GM21723 (cell line): ENCODE results near the gene RPTN.
A peak's percentile ranks its signal among the peaks of the same experiment; 100 is the strongest.

Experiments used
- ATAC-seq: cut with Tn5 transposase; IDR thresholded peaks from one replicate; pipeline ENCODE4 v1.9.1; 2021; ENCODE audit warnings: mild to moderate bottlenecking, moderate library complexity; ENCODE audit not compliant: unreplicated experiment

Gene RPTN, protein sequence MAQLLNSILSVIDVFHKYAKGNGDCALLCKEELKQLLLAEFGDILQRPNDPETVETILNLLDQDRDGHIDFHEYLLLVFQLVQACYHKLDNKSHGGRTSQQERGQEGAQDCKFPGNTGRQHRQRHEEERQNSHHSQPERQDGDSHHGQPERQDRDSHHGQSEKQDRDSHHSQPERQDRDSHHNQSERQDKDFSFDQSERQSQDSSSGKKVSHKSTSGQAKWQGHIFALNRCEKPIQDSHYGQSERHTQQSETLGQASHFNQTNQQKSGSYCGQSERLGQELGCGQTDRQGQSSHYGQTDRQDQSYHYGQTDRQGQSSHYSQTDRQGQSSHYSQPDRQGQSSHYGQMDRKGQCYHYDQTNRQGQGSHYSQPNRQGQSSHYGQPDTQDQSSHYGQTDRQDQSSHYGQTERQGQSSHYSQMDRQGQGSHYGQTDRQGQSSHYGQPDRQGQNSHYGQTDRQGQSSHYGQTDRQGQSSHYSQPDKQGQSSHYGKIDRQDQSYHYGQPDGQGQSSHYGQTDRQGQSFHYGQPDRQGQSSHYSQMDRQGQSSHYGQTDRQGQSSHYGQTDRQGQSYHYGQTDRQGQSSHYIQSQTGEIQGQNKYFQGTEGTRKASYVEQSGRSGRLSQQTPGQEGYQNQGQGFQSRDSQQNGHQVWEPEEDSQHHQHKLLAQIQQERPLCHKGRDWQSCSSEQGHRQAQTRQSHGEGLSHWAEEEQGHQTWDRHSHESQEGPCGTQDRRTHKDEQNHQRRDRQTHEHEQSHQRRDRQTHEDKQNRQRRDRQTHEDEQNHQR

DNA sequence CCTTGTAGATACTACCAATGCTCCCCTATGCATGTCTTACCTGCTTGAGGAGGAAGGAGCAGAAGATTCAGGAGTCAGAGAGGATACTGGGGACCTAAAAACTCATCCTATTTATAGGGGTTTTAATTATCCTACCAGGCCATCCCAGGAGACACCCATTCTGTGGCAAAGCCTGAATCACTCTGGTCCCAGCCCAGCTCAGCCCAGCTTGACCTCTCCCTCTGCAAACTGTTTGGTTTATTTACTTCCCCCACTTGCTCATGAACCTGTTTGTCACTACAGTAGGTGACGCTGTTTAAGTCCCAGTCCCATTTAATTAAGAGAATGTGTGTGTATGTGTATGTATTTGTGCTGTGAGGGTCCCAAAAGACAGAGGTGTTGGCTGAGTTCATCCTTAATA lies at the start of gene RPTN:
TSS of gene RPTN (minus strand) at position 85 of the 400 bp plus-strand sequence. CDS start 1,339 bp downstream, outside the sequence.
- ATAC-seq = no peak

DNA sequence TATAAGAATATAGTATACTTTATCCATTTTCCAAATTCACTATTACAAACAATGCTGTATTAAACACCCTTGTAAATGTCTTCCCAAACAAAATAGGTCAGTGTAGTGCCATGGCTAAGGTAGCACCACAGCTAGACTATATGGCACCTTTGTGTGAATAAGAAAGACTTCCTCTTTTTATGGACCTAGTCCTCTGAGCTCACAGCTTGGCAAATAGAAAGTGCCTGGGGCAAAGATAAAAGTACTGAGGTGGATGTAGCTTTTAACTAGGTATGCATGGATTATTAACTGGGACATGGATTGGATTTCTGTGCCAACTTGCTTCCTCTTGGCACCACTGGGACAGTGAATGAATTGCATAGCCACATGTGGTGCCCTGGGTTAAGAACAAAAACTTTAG lies 40.0 kb upstream of the RPTN start:
- no peak for ATAC-seq

DNA sequence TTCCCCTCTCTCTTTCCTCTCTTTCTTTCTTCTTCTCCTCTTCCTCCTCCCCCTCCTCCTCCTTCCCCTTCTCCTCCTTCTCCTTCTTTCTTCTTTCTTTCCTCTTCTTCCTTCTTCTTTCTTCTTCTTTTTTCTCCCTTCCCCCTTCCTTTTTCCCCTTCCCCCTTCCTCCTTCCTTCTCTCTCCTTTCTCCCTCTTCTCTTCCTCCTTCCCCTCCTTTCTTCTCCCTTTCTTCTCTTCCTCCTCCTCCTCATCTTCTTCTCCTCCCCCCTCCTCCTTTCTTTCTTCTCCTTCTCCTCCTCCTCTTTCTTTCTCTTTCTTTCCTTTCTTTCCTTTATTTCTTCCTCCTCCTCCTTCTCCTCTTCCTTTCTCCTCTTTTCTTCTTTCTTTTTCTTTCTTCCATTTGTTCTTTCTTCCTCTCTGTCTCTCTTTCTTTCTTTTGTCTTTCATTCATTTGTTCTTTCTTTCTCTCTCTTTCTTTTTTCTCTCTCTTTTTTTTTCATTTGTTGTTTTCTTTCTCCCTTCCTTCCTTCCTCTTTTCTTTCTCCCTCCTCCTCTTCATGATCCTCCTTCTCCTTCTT lies 38.4 kb upstream of the RPTN start:
- no peak for ATAC-seq

DNA sequence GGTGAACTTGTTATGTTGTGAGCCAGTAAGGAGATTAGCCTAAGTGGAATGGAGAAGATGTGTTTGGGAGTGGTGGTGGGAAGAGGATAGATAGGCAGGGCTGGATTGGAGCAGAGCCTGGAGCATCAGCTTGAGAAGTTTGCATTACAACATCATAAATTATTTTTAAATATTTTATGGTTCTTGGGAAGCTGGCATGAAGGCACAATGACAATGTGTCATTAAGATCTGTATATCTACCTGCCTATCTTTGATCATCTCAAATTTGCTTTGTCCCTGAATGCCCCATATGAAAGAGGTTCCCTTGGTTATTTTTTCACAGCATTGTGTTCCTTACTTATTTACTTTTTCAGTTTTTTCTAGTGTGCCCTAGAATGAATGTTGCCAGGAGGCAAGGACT lies 32.7 kb upstream of the RPTN start:
- ATAC-seq = no peak

DNA sequence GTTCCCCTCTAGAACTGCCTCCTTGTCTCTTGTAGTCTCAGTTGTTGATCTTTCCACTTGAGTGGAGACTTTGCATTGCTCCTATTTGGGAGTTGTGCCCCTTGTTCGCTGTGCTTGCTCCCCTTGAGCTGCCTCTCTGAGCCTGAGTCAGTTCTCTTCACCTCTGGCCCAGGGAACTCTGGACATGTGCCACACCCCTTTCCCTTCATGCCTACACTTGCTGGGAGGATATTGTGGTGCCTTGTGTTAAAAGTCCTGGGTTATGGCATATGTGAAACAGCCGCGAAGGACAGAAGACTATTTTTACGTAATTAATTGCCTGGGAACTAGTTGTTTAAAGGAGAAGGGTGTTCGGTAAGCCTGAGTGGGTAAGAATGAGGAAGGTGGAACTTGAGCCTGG lies 32.2 kb upstream of the RPTN start:
- no peak for ATAC-seq

DNA sequence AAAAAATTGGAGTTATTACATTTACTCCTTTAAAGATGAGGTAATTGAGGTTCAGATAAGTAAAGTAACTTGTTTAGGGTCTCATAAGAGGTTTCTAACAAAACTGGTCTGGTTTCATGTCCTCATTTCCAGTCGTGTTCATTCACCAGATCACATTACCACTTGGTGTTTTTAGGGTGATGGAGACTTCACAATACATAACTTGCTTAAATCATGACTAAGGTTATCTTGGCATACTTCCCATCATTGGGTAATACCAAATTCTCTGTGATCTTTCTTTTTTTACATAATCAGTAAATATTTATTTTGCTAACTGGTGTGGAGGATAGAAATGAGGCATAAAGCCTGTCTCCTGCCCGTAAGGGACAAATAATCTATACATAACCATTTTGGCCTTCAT lies 31.6 kb upstream of the RPTN start:
- ATAC-seq = no peak

DNA sequence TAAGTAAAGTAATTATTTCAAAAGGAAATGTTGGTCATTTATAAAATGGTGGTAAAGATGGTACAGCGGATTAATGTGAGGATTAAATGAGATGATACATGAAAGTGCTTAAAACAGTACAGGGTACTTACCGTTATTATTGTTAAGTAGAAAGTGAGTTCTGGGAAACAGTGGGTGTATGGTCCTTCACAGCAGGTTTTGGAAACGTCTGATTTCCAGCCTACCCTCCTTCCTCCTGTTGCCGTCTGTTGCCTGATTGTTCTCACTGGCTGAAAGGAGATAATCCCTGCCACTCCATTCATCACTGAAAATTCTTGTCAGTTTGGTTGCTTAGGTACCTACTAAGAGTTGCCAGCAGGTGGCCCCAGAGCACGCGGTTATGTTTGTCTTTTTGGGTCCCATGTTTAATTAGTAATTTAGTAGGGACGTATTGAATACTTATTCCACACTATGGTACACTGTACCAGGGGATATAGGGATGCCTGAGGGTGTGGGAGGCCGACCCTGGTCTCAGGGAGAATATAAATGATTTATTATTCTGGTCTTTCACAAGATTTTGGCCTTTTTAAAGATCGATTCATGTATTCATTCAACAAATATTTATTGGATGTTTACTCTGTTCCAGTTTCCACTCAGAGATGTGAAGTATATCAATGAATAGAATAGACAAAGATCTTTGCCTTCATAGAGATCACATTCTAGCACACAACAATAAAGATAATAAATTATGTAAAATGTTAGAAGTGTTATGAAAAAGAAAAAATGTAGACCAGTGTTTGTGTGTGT lies 30.8 kb upstream of the RPTN start:
- ATAC-seq = no peak

DNA sequence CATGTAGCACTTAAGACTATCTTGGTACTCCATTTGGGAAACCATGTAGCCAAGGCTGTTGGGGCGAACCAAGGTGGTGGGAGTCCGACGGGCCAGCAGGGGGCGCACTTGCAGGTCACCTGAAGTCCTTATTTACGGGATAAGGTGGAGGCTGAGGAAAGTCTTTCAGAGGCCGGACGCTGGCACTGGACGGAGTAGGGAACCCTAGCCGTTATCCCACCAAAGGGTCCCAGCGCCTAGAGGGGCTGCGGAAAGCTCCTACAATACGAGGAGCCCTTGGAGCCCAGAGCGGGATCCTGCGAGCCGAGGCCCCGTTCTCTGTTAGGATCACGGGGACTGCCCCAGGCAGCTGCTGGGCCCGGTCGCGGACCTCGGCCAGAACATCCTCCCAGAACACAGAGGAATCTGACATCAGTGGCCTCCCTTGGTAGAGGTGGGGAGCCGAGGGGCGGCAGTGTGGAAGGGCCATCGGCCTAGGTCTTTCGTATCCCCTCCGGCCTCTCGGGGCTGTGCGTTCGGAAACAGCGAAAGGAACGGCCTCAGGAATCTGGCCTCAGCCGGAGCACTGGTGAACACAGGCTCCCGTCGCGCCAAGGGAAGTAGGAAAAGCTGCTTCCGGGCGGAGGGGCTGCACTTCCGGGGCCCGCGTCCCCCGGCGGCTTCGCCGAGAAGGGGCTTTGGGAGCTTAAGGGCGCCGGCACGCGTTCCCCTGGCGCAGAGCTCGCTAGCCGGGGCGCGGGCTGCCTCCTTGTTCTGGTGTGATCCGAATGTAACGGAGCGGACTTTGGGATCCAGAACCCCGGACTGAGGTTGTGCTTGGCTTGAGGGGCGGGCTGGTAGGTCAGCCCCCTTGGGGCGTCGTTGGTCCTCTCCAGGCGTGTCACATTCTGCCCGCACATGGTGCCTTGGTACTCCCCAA lies 29.9 kb upstream of the RPTN start:
- ATAC-seq = no peak

DNA sequence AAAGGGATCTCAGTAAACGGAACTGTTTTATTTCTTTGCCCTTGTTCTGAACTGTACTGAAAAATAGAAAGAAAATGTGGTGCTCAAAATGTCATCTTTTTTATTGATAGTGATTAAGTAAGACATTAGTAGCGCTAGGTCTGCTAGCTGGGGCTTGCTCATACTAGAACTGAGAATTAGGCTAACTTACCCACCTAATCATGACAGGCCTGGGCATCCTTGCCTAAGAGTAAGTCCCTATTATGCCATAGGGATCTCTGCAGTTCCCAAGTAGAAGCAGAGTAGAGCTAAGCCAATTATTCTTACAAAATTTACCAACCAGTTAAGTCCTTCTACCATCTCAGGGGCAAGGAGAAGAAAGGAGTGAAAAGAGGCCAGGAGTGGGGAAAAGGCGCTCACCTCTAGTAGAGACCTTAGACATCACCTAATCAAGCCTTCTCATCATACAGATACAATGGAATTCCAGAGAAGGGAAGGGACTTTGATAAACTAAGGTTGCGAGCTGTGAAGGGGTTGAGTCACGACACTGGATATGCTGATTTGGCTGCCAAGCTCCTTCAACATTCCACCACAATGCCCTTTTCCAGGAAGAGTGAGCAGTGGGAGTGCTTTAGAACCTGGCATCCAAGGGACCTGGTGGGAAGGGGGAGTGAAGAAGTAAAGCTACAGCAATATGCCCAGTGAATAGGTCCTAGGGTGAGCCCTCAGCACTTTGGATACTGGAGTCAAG lies 27.7 kb upstream of the RPTN start:
- ATAC-seq = no peak

DNA sequence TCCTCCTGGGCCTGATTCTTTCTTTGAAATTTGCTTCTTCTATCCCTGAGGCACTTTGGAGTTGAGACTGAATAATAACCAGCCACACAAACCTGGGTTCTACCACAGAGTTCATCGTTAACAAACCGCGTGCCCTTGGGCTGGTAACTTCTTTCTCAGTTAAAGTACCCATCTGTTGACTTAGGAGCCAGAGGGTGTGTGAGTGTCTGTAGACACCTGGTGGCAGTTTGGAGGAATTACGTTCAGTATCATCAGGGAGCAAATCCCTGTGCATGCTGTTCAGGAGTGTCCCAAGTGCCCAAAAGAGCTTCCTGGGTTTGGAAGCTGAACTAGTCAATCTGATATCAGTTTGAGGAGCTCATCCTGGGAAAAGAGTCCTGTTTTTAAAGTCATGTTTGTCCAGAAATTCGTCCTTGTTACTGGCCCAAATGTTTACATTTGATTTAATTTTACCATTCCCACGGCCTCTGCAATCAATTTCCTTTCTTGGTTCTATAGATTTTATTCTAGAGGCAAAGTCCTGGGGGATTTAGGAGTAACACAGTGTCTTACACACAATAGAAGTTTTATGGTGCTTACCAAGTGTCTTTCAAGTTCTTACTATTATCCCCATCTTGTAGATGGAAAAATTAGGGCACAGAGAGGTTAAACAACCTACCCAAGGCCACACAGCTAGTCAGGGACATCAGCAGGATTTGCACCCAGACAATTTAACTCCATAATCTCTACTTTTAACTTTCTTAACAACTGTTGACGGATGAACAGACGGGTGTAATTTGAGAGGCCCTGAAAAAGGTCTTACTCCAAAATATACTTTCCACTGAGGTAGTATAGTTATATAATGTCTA lies 26.7 kb upstream of the RPTN start:
- ATAC-seq = peak; percentile 58

DNA sequence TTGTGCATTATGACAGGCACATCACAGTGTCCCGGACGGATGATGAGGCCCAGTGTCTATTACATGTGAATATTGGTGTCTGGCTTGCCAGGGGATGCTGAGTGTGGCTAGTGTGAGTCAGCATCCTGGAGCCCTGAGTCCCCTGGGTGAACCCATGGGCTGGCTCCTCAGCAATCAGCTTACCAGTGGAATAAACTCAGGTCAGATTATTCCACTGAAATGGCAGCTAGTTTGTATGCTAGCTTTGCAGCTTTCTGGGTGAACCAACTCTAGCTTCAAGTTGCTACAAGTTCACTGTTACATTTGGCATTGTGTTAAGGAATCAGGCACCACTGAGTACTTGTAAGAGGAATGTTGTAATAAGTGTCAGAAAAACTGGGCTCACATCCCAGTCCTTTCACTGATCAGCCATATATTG lies 23.9 kb upstream of the RPTN start:
- ATAC-seq = no peak

DNA sequence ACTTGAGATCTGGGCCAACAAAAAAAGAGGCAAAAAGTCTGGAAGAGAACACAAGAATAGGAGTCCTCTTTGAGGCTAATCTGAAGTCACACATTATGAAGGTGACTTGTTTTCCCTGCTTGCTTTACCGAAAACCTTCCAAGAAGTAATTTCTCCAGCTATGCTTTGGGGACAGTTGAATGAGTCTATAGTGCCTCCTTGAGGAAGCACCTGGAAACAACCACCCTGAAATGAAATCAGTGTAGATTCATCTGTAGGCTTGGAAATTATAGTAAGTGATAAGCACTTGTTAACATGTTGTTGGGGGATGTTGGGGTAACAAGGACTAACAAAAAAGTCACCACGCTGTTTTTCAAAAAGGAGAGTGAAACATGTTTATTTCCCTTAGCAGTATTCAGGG lies 23.4 kb upstream of the RPTN start:
- ATAC-seq = no peak

DNA sequence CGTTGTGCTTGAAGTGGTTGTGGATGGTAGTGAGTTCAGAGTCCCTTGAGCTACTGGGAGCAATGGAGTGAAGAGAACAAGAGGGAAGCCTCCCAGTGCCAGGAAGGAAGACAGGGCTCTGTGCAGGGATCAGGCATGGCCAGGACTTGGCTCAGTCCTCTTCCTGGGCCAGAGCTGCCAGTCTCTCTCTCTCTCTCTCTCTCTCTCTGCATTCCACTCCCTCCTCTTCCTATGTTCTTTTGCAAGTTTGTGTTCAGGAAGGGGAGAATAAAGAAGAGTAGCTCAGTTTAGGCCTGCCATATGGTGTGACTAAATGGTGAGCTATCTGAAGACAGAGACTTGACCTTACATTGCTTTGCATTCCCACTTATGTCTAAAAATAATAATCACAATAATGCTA lies 20.5 kb upstream of the RPTN start:
- no peak for ATAC-seq

DNA sequence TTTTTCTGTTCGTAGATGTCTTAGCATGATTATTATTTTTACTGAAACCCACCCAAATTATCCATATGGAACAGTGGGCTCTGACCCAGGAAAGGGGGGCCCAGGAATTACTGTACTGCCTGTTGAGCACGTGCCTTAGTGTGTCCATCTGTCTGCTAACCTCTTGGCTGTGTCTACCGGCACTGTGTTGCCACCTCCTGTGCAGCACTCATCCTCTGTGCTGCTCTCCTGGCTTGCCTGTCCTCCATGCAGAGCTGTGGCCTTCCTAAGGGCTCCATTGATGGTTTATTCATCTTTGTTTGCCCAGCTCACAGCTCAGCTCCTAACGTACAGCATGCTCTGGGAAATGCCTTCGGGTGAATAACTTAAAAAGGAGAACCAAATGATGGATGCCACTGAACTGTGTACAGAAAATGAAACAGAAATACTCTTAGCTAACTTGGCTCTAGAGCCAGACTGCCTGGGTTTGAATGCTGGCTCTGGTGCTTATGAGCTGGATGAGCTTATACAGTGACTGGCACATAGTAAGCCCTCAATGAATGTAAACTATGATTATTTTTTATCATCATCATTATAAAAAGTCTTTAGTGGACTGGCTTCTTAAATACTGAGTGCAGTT lies 11.4 kb upstream of the RPTN start:
- ATAC-seq = no peak

DNA sequence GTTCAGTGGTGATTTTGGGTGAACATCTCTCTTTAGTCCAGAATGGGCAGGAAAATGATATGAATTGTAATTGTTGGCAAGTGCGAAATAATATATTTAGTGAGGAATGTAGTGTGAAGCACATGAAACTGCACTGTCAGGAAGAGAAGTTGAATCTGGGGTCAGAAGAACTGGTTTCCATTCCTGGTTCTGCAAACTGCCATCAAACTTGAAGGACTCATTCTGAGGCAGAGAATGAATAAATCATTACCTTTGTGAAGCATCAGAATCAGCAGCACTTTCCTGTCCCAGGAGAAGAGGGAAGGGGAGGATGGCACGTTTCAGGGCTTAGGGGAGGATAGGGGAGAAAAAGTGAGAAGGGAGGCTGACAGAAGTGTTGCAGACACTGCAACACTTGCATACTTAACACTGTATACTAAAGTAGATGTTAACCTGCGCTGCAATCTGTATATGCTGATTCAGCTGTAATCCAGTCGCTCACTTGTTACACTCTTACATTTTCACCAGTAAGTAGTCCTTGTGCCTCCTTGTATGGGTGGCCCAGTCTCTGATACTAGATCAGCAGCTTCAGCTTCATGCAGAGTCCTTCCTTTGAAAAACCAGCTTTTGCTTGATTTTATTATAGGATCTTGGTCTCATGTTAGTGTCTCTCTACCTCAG lies 10.5 kb upstream of the RPTN start:
- ATAC-seq = no peak

DNA sequence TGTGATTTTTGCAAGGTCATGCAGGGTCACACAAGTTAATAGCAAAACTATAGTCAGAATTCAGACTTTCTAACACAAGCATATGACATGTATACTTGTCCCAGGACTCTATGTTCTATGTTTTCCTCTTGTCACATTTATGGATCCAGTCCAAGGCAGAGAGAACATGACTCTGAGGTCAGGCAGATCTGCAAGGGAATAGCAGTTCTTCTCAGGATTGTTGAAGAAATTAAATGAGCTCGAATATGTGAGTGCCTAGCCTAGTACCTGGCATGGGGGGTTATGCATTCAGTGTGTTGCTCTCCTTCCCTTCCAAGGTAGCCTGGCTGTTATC lies 9.5 kb upstream of the RPTN start:
- ATAC-seq = no peak

DNA sequence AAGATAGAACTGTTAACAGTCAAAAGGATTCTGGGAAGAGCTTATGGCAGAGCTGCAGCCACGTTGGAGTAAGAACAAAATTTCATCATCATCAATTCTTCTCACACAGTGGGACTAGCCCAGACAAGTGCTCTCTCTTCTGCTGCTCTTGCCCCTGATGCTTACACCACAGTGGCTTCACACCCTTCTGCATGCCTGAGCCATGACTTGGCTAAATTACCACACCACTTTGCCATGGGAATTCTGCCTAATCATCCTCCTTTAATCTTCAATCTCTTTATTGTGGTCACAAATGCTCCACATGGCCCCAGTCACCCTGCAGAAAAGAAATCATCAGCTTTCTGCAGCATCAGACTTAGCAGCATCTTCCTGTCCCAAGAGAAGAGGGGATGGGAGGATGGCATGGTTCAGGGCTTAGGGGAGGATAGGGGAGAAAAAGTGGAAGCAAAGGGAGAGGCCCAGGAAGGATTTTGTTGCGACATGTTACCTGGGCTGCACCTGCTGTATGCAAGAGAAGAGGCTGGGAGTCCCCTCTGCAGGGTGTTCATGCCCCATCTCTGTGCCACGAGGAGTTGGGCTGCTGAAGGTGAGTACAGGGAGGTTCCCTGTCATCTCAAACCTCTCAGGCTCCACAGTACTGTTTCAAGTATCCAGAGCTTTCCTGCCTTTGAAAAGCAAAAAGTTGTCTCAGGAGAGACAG lies 9.0 kb upstream of the RPTN start:
- no peak for ATAC-seq
